ENCODE measurements around the gene IDI1. TPM values are rescaled to one million over a fixed set of nuclear protein-coding genes. Genes with fewer than 3 reads are reported as not detected.
A peak's percentile ranks its signal among the peaks of the same experiment; 100 is the strongest.

Gene IDI1
- total RNA-seq (2016; rRNA removed; fragmentation: Illumina TruSeq; extraction: Trizol): 145 and 247 TPM in 2 replicates
- total RNA-seq (2016; cell fraction: cytosol; rRNA removed; fragmentation: Illumina TruSeq; extraction: Trizol; ENCODE audit: low read depth): 30.6 and 36.4 TPM in 2 replicates
- total RNA-seq (2016; cell fraction: insoluble cytoplasmic fraction; rRNA removed; fragmentation: Illumina TruSeq; extraction: Trizol): 151 and 249 TPM in 2 replicates
- total RNA-seq (2016; cell fraction: membrane; rRNA removed; fragmentation: Illumina TruSeq; extraction: Trizol): 51.4 and 56.7 TPM in 2 replicates
- 95.7 and 98.8 TPM in 2 replicates for total RNA-seq (2016; cell fraction: nucleus; rRNA removed; fragmentation: Illumina TruSeq; extraction: Trizol)
- polyA plus RNA-seq (2011; rRNA removed): 44.4 and 56.6 TPM in 2 replicates
- 17.6 and 37.3 TPM in 2 replicates for polyA plus RNA-seq (2011; cell fraction: cytosol; rRNA removed)
- 43.0 and 68.2 TPM in 2 replicates for polyA plus RNA-seq (2011; cell fraction: nucleus; rRNA removed)
- polyA plus RNA-seq (2012): 95.0 and 101 TPM in 2 replicates
- polyA plus RNA-seq (2016; cell fraction: cytosol; fragmentation: Illumina TruSeq; extraction: Trizol; ENCODE audit: low read depth): 11.6 and 13.1 TPM in 2 replicates
- polyA plus RNA-seq (2016; cell fraction: insoluble cytoplasmic fraction; fragmentation: Illumina TruSeq; extraction: Trizol; ENCODE audit: low read depth): 253 and 286 TPM in 2 replicates
- polyA plus RNA-seq (2016; cell fraction: membrane; fragmentation: Illumina TruSeq; extraction: Trizol; ENCODE audit: low read depth): 34.8 and 35.9 TPM in 2 replicates
- 142 and 155 TPM in 2 replicates for polyA plus RNA-seq (2016; cell fraction: nucleus; fragmentation: Illumina TruSeq; extraction: Trizol; ENCODE audit: insufficient read depth, low read depth)
- 13.6 and 22.4 TPM in 2 replicates for polyA minus RNA-seq (2011; rRNA and poly(A)+ RNA removed; ENCODE audit: low replicate concordance)
- 13.5 and 22.8 TPM in 2 replicates for polyA minus RNA-seq (2011; cell fraction: cytosol; rRNA and poly(A)+ RNA removed)
- 43.5 and 60.7 TPM in 2 replicates for polyA minus RNA-seq (2011; cell fraction: nucleus; rRNA and poly(A)+ RNA removed)
- percentile 91 among the genes with signal in this experiment for Bru-seq, nascent RNA
- percentile 97 among the genes with signal in this experiment for BruChase-seq, experiment 1, labeled RNA remaining after a 6-hour chase
- percentile 98 among the genes with signal in this experiment for BruChase-seq, experiment 2, labeled RNA remaining after a 2-hour chase
- long read RNA-seq, experiment 1, transcript IDI1-205 (4 exons, 1,066 nt): minor isoform, 18 of 296 reads
- long read RNA-seq, experiment 1, transcript IDI1-201 (5 exons, 2,301 nt): major isoform, 188 of 296 reads
- long read RNA-seq, experiment 1, partial matches to known transcripts: 77 of 296 reads
- long read RNA-seq, experiment 1, other reads (novel, unspliced or antisense): 13 of 296 reads
- long read RNA-seq, experiment 2, transcript IDI1-201 (5 exons, 2,301 nt): major isoform, 10 of 149 reads
- long read RNA-seq, experiment 2, partial matches to known transcripts: 23 of 149 reads
- long read RNA-seq, experiment 2, other reads (novel, unspliced or antisense): 116 of 149 reads

DNA sequence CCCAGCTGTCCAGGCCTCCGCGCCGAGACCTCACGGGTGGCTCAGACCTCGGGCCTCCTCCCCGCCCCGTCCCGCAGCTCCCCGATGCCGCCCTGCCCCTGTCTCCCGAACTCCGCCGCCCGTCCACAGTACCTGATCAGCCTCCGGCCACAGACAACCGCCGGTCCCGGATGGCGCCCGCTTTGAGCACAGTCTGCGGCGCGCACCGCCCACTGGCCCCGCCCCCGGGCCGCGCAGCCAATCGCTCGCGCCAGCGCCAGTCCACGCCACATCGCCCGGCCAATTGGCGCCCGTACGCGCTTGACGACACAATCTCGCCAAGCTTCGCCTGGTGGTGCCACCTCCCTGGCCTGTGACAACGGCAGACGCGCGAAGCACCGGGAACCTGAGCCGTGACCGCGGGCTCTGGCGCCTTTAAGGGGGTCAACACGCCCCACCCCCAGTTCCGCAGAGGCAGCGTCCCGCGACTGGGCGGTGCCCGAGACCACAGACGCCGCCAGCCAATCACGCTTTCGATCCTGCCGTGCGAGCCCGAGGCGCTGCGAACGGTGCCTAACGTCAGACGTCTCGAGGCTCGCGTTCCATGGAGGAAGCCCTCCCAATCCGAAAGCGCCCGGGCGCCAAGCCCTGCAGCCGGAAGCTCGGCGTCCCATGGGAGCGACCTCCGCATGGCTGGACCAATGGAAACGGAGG lies at the start of gene IDI1:
IDI1 (minus strand) TSS at position 388 of the 693 bp plus-strand sequence; CDS start at position 272, 116 bp downstream.
- Histone ChIP-seq H3K36me3 (replicated peaks in 1 of 2; ENCODE audit: control insufficient read depth in 1 of 2, insufficient read depth in 2 of 2, low read length in 2 of 2) (peaks cover 3 to 17% of the 10 kb centered on the region in 2 experiments; a peak in 3 of 5 replicates), H4K20me1 (ENCODE audit: insufficient read depth, low read length) (peaks cover 44% of the 10 kb centered on the region), H3K4me3 (replicated peaks in 1 of 3; ENCODE audit: insufficient read depth in 1 of 3, low read depth in 2 of 3, low read length in 3 of 3) (peak within 1 kb of the TSS; percentile 80 to 98 (median 93)), H3K9ac (ENCODE audit: insufficient read depth, low read depth, low read length) (peak within 1 kb of the TSS; percentile 94), H3K9me3 (ENCODE audit: low read length) (no peaks in the 10 kb centered on the region), H2AFZ (ENCODE audit: low read length) (no peak within 1 kb of the TSS), H3K4me2 (ENCODE audit: low read depth, low read length) (peak within 1 kb of the TSS; percentile 85), H3K79me2 (ENCODE audit: insufficient read depth, low read length) (peaks cover 80% of the 10 kb centered on the region), H3K27ac (ENCODE audit: extremely low read length, insufficient read depth, low read length) (peak within 1 kb of the TSS; percentile 96), H3K4me1 (ENCODE audit: insufficient read depth, low read length) (peaks cover 59% of the 10 kb centered on the region), H3K27me3 (ENCODE audit: control insufficient read depth in 1 of 2, insufficient read depth in 2 of 2, low read length in 2 of 2) (no peaks in the 10 kb centered on the region; a peak in 1 of 5 replicates)
- intact Hi-C loops (cut with micrococcal nuclease; ENCODE audit: unreplicated experiment): loop anchor here (2.0 to 5.0 kb wide), 2 partner anchors 62 to 118 kb away; partner anchors contain the start of genes GTPBP4 and LARP4B
- POLR2A ChIA-PET: interaction anchor here (0.9 to 1.9 kb wide), 21 partner anchors 9 to 231 kb away, joined by 3 to 15 read pairs (median 5); partner anchors contain the start of genes GTPBP4 and LARP4B
- CTCF ChIA-PET (ENCODE audit: low intra/inter-chr PET ratio, low total read pairs): no interaction called here
- FAIRE-seq (peak; percentile 61), ATAC-seq (peak; percentile 92), DNase-seq (ENCODE audit: low spot score) (peak; percentile 96)
- BruUV-seq (replicated peaks): no TSS peak
- in situ Hi-C loops (cut with HindIII; ENCODE audit: extremely low pct_ligation_motif_present, low pct_unique_long_range_greater_than_20kb): no loop called here
- WGBS (ENCODE audit: low lambda C conversion rate): 0% methylated on average over 5 of the region's 83 CpGs
- peak; percentile 80; the same call in 1 of the 2 replicates for TF ChIP-seq SMAD1 (CRISPR knock-in tag; IDR thresholded peaks at IDR 0.05; ENCODE audit: borderline replicate concordance, low read depth)
- TF ChIP-seq ARHGAP35 (CRISPR knock-in tag; IDR thresholded peaks at IDR 0.05; ENCODE audit: borderline replicate concordance): peak; percentile 79
- TF ChIP-seq TSC22D2 (CRISPR knock-in tag; IDR thresholded peaks at IDR 0.05; ENCODE audit: borderline replicate concordance): peak; percentile 90; the same call in 1 of the 2 replicates
- TF ChIP-seq ZNF678 (CRISPR knock-in tag; IDR thresholded peaks at IDR 0.05): peak; percentile 92
- TF ChIP-seq ZNF597 (CRISPR knock-in tag; IDR thresholded peaks at IDR 0.05): 0 out of 2 replicates have a peak, but pooled peaks have one; percentile 27
- TF ChIP-seq KAT2B (IDR thresholded peaks at IDR 0.05; ENCODE audit: borderline replicate concordance, low read depth, low read length): no peak
- TF ChIP-seq ZNF557 (CRISPR knock-in tag; IDR thresholded peaks at IDR 0.05): no peak
- peak; percentile 57 for TF ChIP-seq RBM39 (IDR thresholded peaks at IDR 0.05; ENCODE audit: low read depth, low read length, poor library complexity, severe bottlenecking)
- TF ChIP-seq ZNF607 (CRISPR knock-in tag; IDR thresholded peaks at IDR 0.05; ENCODE audit: borderline replicate concordance): peak; percentile 85
- TF ChIP-seq MED13 (CRISPR knock-in tag; IDR thresholded peaks at IDR 0.05): peak; percentile 23; the same call in 1 of the 2 replicates
- peak; percentile 74 for TF ChIP-seq PTBP1 (IDR thresholded peaks at IDR 0.05; ENCODE audit: low read depth, low read length, poor library complexity, severe bottlenecking)
- TF ChIP-seq, protein P1, sequence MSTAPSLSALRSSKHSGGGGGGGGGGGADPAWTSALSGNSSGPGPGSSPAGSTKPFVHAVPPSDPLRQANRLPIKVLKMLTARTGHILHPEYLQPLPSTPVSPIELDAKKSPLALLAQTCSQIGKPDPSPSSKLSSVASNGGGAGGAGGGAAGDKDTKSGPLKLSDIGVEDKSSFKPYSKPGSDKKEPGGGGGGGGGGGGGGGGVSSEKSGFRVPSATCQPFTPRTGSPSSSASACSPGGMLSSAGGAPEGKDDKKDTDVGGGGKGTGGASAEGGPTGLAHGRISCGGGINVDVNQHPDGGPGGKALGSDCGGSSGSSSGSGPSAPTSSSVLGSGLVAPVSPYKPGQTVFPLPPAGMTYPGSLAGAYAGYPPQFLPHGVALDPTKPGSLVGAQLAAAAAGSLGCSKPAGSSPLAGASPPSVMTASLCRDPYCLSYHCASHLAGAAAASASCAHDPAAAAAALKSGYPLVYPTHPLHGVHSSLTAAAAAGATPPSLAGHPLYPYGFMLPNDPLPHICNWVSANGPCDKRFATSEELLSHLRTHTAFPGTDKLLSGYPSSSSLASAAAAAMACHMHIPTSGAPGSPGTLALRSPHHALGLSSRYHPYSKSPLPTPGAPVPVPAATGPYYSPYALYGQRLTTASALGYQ (CRISPR knock-in tag; IDR thresholded peaks at IDR 0.05): peak; percentile 77; the same call in 1 of the 2 replicates
- 0 out of 2 replicates have a peak, but pooled peaks have one; percentile 22 for TF ChIP-seq NCOA1 (CRISPR knock-in tag; IDR thresholded peaks at IDR 0.05)
- TF ChIP-seq ZNF720 (CRISPR knock-in tag; IDR thresholded peaks at IDR 0.05): no peak
